K562 (cell line): ENCODE measurements around the gene RANBP3. TPM values are rescaled to one million over a fixed set of nuclear protein-coding genes. Genes with fewer than 3 reads are reported as not detected.

Experiments used
- ZNF407 ChIP-seq: fragments of 450-650 bp; IDR thresholded peaks from 2 replicates; pipeline ENCODE4 v1.6.1; 2016; ENCODE audit warnings: low read depth
- ZNF511 ChIP-seq: sonication (generic); formaldehyde crosslinking; IDR thresholded peaks from 2 replicates; pipeline ENCODE4 v1.8.0; 2022; ENCODE audit warnings: mild to moderate bottlenecking, missing genetic modification reagents
- polyA plus RNA-seq, 8 experiments: library from polyadenylated mRNA; depleted of rRNA in 4 of 8; stranded (reverse) in 5 of 8; unstranded in 3 of 8; fragments of >200 nt; fragmentation: Nextera tagmentation in 2 of 8; fragmentation: Illumina TruSeq in 1 of 8; extraction: Ambion mirVana in 2 of 8; extraction: Trizol in 1 of 8; gene quantifications; 2 replicates each; pipeline versions ENCODE4 v1.2.1 to v1.2.3, GENCODE V29; 2011 to 2014; ENCODE audit warnings: inconsistent platforms in 1 of 8, missing spikeins in 1 of 8
- total RNA-seq, 7 experiments: library from RNA; depleted of rRNA in 6 of 7; stranded (reverse); fragments of >200 nt in 6 of 7; fragmentation: Illumina TruSeq in 2 of 7; extraction: Trizol in 2 of 7; gene quantifications; 2 replicates each; pipeline versions ENCODE4 v1.2.1 to v1.2.3, GENCODE V29; 2011 to 2021; ENCODE audit warnings: low replicate concordance in 1 of 7

The RANBP3 gene
- total and polyA plus RNA-seq, 9 of the 15 experiments (the other 6 are each of a cell fraction or from before 2014, with no cell fraction given): 0.90 to 95.1 (median 63.2) TPM

- 0 out of 2 replicates have a peak, but pooled peaks have one; percentile 3 for TF ChIP-seq ZNF407
- TF ChIP-seq ZNF511 (CRISPR knock-in tag): 0 out of 2 replicates have a peak, but pooled peaks have one; percentile 34
Observed at GRCh38 chr19:6022570-6023064, 44.7 kb upstream of the RANBP3 start (continued).
